ENCODE data around the gene RASAL3. TPM values are rescaled to one million over a fixed set of nuclear protein-coding genes. Genes with fewer than 3 reads are reported as not detected.

Gene RASAL3
- total RNA-seq, 2 donors from 2014 or later, result 2.8 to 4.3 TPM

GRCh38 chr19:15471639-15472101 is 7.3 kb upstream of the RASAL3 start:
- no peaks in the 10 kb centered on the region for H3K9me3 ChIP-seq
- H3K4me1 ChIP-seq (replicated peaks), result no peaks in the 10 kb centered on the region
- DNase-seq (ENCODE audit: low spot score), result no peak
- no peaks in the 10 kb centered on the region for H3K27me3 ChIP-seq (replicated peaks; ENCODE audit: insufficient read depth)
- H3K27ac ChIP-seq, result no peak overlapping the region
- 49% methylated on average over 31 of the region's 31 CpGs for WGBS
- no peak overlapping the region for H3K4me3 ChIP-seq
- TF ChIP-seq POLR2A (IDR thresholded peaks at IDR 0.05), result no peak
- no peak for TF ChIP-seq POLR2AphosphoS5 (IDR thresholded peaks at IDR 0.05)
- TF ChIP-seq CTCF (IDR thresholded peaks at IDR 0.05), result no peak
- no peaks in the 10 kb centered on the region for H3K36me3 ChIP-seq
- intact Hi-C loops (cut with DNase I), result no loop called here

GRCh38 chr19:15469513-15470297 is 5.4 kb upstream of the RASAL3 start:
- Histone ChIP-seq H3K9me3 (no peaks in the 10 kb centered on the region), H3K36me3 (no peaks in the 10 kb centered on the region), H3K27me3 (replicated peaks; ENCODE audit: insufficient read depth) (no peaks in the 10 kb centered on the region), H3K27ac (no peak overlapping the region), H3K4me1 (replicated peaks) (no peaks in the 10 kb centered on the region), H3K4me3 (peak overlapping the region; percentile 1 to 27)
- TF ChIP-seq CTCF (IDR thresholded peaks at IDR 0.05), result no peak
- TF ChIP-seq POLR2A (IDR thresholded peaks at IDR 0.05), result no peak
- no peak for TF ChIP-seq POLR2AphosphoS5 (IDR thresholded peaks at IDR 0.05)
- DNase-seq (ENCODE audit: low spot score), result no peak
- intact Hi-C loops (cut with DNase I), result no loop called here
- WGBS, result 4% methylated on average over 65 of the region's 65 CpGs

GRCh38 chr19:15468675-15469512 is 4.5 kb upstream of the RASAL3 start:
- H3K9me3 ChIP-seq, result no peaks in the 10 kb centered on the region
- peaks cover 2% of the 10 kb centered on the region for H3K27me3 ChIP-seq (replicated peaks; ENCODE audit: insufficient read depth)
- 59% methylated on average over 12 of the region's 12 CpGs for WGBS
- H3K4me3 ChIP-seq, result no peak overlapping the region
- H3K4me1 ChIP-seq (replicated peaks), result no peaks in the 10 kb centered on the region
- intact Hi-C loops (cut with DNase I), result no loop called here
- no peak overlapping the region for H3K27ac ChIP-seq
- H3K36me3 ChIP-seq, result no peaks in the 10 kb centered on the region
- DNase-seq (ENCODE audit: low spot score), result no peak
- TF ChIP-seq CTCF (IDR thresholded peaks at IDR 0.05), result no peak
- no peak for TF ChIP-seq POLR2AphosphoS5 (IDR thresholded peaks at IDR 0.05)
- TF ChIP-seq POLR2A (IDR thresholded peaks at IDR 0.05), result no peak

- peaks cover 5% of the 10 kb centered on the region for H3K27me3 ChIP-seq (replicated peaks; ENCODE audit: insufficient read depth)
- WGBS, result 89% methylated on average over 6 of the region's 6 CpGs
- TF ChIP-seq POLR2AphosphoS5 (IDR thresholded peaks at IDR 0.05) (no peak), CTCF (IDR thresholded peaks at IDR 0.05) (no peak), POLR2A (IDR thresholded peaks at IDR 0.05) (no peak)
Observed at GRCh38 chr19:15467734-15468214, 3.4 kb upstream of the RASAL3 start.

More at GRCh38 chr19:15467734-15468214, 3.4 kb upstream of the RASAL3 start:
- no peak for DNase-seq (ENCODE audit: low spot score)
- Histone ChIP-seq H3K27ac (no peak overlapping the region), H3K9me3 (no peaks in the 10 kb centered on the region), H3K36me3 (no peaks in the 10 kb centered on the region), H3K4me3 (no peak overlapping the region), H3K4me1 (replicated peaks) (no peaks in the 10 kb centered on the region)
- intact Hi-C loops (cut with DNase I), result no loop called here
